Hematopoietic multipotent progenitor cell treated with erythropoietin and hydrocortisone succinate and interleukin-3 and kit ligand, for 15 days (in vitro differentiated cells): Measurements from ENCODE around the gene TRPC4AP.

ENCODE experiments used
- DNase-seq: peaks from one replicate; pipeline ENCODE4 v3.0.0-alpha.2; 2015; ENCODE audit warnings: low spot score

Gene TRPC4AP

DNA sequence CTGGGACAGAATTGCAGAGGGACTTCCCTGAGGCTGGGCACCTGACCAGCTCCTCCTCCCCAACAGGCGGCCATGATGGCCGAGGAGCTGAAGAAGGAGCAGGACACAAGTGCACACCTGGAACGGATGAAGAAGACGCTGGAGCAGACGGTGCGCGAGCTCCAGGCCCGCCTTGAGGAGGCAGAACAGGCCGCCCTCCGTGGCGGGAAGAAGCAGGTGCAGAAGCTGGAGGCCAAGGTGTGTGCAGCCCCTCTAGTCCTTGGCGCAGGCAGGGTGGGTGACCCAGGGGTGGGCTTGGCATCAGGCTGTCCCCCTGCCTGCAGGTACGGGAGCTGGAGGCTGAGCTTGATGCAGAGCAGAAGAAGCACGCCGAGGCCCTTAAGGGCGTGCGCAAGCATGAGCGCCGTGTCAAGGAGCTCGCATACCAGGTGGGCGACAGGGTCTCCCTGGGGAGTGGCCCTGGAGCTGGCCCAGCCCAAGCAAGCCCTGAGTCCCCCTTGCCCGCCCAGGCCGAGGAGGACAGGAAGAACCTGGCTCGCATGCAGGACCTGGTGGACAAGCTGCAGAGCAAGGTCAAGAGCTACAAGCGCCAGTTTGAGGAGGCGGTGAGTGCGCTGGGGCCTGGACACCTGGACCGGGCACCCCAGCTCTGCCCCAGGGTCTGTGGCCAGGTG lies 91.5 kb downstream of the TRPC4AP start:
- no peak for DNase-seq

DNA sequence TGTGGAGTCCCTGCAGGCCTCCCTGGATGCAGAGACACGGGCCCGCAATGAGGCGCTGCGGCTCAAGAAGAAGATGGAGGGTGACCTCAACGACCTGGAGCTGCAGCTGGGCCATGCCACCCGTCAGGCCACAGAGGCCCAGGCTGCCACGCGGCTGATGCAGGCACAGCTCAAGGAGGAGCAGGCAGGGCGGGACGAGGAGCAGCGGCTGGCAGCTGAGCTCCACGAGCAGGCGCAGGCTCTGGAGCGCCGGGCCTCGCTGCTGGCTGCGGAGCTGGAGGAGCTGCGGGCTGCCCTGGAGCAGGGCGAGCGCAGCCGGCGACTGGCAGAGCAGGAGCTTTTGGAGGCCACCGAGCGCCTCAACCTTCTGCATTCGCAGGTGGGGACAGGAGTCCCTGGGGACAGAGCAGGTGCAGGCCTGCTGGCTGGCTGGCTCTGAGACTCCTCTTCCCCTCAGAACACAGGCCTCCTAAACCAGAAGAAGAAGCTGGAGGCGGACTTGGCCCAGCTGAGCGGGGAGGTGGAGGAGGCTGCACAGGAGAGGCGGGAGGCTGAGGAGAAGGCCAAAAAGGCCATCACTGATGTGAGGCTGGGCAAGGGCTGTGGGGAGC lies 92.2 kb downstream of the TRPC4AP start:
- no peak for DNase-seq

DNA sequence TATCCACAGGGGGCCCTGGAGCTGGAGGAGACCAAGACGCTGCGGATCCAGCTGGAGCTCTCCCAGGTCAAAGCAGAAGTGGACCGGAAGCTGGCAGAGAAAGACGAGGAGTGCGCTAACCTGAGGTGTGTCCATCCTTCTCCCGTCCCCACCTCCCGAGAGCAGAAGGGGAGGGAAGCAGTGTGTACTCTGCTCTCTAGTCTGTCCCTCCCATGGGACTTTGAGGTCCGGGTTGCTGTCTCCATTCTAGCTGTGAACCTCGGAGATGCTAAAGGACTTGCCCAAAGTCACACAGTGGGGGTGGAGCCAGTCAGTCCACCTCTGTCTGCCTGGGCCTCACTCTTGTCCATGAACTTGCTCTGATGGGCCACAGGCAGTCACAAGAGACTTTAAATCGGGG lies 92.8 kb downstream of the TRPC4AP start:
- no peak for DNase-seq

DNA sequence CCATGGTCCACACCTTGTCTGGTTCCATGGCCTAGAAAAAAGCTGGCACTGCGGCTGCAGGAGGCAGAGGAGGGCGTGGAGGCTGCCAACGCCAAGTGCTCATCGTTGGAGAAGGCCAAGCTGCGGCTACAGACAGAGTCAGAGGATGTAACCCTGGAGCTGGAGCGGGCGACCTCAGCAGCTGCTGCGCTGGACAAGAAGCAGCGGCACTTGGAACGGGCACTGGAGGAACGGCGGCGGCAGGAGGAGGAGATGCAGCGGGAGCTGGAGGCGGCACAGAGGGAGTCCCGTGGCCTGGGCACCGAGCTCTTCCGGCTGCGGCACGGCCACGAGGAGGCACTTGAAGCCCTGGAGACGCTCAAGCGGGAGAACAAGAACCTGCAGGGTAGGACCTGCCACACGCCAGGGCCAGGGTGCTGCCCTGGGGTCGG lies 93.6 kb downstream of the TRPC4AP start:
- no peak for DNase-seq

DNA sequence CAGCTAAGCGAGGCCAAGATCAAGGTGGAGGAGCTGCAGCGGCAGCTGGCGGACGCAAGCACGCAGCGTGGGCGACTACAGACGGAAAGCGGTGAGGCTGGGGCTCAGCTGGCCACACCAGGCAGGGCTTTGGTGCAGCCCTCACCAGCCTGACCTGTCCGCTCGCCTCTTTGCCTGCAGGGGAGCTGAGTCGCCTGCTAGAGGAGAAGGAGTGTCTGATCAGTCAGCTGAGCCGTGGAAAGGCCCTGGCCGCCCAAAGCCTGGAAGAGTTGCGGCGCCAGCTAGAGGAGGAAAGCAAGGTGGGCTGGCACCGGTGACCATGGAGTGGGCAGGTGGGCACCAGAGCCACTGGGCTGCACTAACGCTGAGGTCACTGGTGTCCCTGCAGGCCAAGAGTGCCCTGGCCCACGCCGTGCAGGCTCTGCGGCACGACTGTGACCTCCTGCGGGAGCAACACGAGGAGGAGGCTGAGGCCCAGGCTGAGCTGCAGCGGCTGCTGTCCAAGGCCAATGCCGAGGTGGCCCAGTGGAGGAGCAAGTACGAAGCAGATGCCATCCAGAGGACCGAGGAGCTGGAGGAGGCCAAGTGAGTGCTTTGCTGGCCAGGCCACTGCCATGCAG lies 94.2 kb downstream of the TRPC4AP start:
- DNase-seq: no peak

DNA sequence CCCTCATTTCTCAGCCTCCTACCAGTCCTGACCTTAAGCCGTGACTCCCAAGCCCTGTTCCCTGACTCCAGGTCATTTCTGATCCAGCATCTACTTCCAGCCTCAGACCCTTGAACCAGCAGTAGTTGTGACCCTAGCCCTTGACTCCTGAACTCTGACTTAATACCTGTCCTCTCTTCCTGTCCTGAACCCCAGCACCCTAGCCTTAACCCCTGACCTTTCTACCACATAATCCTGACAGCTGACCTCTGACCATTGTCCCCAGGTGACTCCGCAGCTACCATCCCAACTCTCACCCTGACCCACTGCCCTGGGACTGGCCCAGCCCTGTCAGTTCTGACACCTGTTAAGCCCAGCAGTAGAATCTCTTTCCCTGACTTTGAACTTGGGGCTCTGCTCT lies 94.8 kb downstream of the TRPC4AP start:
- no peak for DNase-seq

DNA sequence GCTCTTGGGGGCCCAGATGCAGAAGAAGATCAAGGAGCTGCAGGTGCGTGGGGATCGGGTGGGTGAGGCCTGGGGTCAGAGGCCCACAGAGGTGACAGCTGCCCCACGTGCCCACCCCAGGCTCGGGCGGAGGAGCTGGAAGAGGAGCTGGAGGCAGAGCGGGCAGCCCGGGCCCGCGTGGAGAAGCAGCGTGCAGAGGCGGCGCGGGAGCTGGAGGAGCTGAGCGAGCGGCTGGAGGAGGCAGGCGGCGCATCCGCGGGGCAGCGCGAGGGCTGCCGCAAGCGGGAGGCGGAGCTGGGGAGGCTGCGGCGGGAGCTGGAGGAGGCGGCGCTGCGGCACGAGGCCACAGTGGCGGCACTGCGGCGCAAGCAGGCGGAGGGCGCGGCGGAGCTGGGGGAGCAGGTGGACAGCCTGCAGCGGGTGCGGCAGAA lies 95.5 kb downstream of the TRPC4AP start:
- DNase-seq: no peak

DNA sequence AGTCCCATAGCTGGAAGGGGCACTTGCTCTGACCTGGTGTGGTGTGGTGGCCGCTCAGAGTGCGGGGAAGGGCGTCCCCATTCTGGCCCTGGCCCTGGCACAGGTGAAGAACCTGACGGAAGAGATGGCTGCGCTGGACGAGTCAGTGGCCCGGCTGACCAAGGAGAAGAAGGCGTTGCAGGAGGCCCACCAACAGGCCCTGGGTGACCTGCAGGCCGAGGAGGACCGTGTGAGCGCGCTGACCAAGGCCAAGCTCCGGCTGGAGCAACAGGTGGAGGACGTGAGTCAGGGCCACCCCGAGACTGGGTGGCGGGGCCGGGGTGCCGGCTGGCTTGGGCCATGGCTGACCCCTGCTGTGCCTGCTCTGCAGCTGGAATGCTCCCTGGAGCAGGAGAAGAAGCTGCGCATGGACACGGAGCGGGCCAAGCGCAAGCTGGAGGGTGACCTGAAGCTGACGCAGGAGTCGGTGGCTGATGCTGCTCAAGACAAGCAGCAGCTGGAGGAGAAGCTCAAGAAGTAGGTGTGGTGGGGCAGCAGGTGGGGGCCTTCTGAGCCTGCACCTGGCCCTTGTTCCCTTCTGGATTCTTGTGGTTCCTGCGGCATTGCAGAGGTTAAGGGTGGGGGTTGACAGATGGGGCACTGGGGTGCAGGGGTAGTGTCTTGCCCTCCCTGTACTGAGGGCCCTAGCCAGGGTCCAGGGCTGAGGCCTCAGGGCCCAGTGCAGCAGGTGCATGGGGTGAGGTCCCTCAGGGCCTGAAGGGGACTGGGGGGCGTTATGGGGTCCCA lies 96.2 kb downstream of the TRPC4AP start:
- no peak for DNase-seq

DNA sequence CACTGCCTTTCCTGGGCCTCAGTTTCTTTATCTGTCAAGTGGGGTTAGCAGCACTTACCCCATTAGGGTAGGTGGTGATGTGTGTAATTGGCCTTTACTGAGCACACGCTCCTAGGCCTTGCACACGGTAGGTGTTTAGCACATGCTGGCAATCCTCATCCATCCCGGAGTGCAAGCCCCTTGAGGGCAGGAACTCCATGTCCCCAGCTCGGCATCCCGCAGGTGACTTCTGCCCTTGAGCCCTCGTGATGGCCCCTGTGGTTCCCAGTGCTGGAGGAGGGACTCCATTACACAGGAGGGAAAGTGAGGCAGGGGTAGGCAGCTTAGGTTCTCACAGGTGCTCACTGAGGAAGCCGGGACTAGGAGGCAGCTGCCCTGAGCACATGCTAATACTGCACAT lies 96.9 kb downstream of the TRPC4AP start:
- no peak for DNase-seq

DNA sequence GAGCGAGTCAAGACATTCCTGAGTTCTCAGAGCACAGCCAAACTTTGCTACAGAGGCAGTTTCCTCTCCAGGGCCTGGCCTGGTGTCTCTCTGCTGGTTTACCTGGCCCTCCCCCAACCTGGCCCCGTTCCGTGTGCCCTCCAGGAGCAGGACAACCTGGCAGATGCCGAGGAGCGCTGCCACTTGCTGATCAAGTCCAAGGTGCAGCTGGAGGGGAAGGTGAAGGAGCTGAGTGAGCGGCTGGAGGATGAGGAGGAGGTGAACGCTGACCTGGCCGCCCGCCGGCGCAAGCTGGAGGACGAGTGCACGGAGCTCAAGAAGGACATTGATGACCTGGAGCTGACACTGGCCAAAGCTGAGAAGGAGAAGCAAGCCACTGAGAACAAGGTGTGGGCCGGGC lies 97.4 kb downstream of the TRPC4AP start:
- no peak for DNase-seq

DNA sequence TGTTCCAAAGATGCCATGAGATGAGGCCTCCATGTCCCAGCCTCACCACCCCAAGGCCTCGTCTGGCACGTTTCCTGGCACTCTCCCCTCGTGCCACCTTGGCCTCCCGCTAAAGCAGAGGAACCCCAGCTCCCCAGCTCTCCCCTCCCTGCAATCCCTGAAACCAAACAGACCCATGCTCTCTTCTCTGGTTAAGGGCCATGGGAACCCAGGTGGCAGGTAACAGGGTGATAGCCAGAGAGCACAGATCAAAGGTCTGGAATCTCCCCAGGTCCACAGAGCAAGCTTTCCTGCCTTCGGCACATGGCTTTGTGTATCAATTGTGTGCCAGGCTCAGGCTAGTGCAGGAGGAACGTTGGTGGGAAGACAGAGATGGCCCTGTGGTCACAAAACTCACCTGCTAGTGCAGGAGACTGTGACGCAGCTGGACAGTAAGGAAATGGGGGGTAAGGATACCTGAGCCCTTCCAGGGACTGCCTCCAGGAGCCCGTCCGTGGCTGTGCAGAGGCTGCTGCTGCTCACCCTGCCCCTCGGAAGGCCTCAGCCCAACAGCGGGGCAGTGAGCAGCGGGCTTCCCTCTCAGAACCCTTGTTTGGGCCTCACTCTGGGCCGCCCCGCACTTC lies 98.0 kb downstream of the TRPC4AP start:
- DNase-seq: no peak

DNA sequence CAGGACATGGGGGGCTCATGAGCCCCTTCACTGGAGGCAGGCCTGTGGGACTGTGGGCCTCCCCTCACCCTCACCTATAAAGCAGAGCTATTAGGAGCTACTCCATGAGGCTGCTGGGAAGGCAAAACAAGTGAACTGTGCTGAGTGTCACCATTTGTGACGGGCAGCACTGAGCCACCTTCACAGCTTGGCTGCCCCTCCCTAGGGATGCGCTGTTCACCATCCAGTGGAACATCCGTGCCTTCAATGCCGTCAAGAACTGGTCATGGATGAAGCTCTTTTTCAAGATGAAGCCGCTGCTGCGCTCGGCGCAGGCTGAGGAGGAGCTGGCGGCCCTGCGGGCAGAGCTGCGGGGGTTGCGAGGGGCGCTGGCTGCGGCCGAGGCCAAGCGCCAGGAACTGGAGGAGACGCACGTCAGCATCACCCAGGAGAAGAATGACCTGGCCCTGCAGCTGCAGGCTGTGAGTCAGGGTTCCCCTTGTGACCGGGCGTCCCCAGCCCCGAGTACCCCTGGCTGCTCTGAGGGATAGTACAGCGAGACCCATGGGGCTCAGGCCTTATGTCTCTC lies 98.6 kb downstream of the TRPC4AP start:
- DNase-seq: no peak

DNA sequence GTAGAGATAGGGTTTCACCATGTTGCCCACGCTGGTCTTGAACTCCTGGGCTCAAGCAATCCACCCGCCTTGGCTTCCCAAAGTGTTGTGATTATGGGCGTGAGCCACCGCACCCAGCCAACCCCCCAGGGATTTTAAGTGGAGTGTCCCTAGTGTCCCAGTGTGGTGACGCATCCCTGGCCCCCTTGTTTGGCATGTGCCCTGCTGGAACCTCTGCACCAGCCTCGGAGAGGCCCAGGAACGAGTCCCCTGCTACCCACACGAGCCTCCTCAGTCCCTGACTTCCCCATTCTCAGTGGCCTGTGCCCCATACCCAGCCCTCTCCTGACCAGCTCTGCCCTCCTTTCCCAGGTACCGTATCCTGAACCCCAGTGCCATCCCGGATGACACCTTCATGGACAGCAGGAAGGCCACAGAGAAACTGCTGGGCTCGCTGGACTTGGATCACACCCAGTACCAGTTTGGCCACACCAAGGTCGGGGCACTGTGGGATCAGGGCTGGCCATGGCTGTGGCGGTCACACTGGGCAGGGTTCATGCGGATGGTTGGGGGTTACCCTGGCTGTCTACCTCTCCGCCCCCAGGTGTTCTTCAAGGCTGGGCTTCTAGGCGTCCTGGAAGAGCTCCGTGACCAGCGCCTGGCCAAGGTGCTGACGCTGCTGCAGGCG lies 99.7 kb downstream of the TRPC4AP start:
- no peak for DNase-seq

DNA sequence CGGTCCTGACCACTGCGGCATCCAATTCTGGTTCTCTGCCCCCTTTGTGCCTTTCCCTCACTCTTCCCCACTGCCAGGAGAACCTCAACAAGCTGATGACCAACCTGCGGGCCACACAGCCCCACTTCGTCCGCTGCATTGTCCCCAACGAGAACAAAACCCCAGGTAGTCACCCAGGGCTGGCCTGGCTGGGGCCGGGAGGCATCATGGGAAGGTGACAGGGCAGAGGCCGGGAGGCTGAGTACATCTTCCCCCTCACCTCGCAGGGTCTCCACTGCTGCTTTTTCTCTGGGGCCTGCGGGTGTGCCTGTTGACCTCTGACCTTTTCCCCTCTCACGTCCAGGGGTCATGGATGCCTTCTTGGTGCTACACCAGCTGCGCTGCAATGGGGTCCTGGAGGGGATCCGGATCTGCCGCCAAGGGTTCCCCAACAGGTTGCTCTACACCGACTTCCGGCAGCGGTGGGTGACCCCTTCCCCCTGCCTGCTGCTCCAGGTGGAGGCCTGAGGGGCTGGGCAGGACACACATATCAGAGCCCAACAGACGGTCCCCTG lies 101.9 kb downstream of the TRPC4AP start:
- DNase-seq: no peak

DNA sequence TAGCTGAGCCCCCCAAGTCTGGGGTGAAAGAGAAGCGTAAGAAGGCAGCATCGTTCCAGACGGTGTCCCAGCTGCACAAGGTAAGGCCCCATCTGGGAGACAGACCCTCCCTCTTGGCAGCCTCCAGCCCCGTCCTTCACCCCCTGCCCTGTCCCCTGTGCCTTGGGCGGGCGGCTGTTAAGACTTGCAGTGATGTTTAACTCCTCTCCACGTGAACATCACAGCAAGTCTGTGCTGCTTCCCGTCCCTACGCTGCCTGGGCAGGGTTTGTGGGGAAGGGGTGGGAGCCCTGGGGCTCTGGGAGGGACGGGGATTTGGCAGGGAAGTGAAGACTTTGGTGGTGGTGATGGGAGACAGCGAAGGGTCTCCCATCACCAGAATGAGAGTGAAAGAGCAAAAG lies 102.4 kb downstream of the TRPC4AP start:
- no peak for DNase-seq

DNA sequence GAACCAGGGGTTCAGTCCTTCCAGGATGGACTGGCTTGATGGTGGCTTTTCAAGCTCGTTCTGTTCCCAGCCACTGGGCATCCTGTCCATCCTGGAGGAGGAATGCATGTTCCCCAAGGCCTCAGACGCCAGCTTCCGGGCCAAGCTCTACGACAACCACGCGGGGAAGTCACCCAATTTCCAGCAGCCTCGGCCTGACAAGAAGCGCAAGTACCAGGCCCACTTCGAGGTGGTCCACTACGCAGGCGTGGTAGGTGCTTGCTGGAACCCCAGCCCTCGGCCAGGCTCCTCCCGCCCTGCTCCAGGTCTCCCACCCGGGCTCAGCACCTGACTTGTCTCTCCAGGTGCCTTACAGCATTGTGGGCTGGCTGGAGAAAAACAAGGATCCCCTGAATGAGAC lies 102.9 kb downstream of the TRPC4AP start:
- DNase-seq: no peak

DNA sequence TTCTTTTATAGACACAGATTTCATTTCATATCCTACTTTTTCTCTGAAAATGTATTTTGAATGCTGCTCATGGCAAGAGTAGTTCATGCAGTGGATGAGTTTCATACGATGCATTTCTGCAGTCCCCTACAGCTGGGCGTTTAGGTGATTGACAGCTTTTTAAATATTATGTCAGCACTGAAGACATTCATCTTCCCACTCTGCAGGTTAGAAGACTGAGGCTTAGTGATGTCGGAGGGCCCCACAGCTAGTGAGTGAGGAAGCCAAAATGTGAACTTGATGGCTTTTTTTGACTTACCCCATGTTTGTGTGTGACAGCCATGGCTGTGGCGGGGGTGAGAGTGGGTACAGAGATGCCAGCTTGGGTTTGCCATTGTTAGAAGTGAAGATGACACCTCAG lies 103.5 kb downstream of the TRPC4AP start:
- no peak for DNase-seq

DNA sequence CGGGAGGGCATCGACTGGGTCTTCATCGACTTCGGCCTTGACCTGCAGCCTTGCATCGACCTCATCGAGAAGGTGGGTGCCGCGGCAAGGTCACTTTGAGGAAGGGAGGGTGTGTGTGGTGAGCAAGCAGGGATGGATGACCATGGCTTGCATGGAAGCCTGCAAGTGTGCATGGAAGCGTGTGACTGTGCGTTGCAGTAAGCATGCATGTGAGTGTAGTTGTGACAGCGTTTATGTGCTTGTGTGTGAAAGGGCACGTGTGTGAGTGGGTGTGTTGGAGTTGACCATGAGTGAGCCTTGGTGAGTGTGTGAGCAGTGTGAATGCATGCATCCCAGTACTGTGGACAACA lies 104.4 kb downstream of the TRPC4AP start:
- no peak for DNase-seq

DNA sequence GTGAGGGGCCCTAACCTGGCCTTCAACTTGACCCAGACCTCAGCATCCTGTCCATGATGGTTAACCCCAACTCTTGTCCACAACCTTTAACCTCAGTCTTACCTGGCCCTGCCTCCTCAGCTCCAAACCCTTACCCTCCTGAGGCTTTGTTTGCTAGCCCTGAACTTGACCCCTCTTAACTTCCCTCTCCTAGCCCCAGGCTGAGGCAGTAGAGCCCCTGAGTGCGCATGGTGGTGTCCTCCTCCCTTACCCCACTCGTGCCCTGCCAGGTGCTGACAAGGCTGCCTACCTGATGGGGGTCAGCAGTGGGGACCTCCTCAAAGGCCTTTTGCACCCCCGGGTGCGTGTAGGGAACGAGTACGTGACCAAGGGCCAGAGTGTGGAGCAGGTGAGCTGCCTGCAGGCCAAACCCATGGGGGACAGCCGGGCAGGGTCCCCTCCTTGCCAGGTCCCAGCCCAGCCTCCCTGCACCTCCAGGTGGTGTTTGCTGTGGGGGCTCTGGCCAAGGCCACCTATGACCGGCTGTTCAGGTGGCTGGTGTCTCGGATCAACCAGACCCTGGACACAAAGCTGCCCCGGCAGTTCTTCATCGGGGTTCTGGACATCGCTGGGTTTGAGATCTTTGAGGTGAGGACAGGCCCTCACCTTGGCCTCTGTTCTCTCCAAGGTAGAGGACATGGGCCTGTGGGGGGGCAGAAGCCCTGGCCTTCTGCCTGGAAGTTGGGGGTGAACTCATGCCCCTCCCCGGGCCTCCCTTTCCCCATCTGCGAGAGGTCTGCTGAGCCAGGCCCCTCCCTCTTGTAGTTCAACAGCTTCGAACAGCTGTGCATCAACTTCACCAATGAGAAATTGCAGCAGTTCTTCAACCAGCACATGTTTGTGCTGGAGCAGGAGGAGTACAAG lies 105.1 kb downstream of the TRPC4AP start:
- no peak for DNase-seq
